Measurements from ENCODE around the gene SEC14L3.

The SEC14L3 gene

DNA sequence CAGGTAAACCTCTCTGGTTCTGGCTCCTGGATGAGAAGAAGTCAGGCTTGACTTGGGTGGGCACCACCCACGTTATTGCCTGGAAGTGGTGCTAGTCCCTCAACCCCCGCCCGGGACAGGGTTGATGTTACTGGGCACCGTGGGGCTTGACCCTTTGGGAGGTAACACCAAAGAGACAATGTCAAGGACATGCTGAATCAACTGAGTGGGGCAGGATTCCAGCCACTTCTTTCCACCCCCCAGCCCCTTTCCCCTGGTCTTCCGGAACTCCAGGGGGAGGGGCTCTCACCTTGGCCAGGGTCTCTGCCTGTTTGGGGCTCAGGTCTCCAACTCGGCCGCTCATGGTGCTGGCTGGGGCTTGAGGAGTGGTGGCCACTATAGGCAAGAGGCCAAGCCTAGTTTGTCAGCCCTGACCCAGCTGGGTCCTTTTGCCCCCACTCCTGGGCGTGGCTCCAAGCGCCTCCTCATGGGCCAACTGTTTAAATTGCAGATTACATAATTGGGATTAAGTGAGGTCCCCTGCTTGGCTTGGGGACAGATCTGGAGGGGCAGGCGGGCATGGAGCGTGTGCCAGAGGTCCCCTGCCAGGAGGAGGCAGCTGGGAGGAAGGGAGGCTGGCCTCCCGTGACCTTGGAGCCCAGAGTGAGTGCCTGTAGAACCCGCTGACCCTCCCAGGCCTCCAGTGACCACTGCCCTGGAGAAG is at the start of gene SEC14L3:
Gene SEC14L3 (minus strand): TSS at position 402 of the 703 bp plus-strand sequence. CDS start 59 bp downstream, at position 343.
- TF ChIP-seq CTCF (conservative IDR thresholded peaks at IDR 0.05; ENCODE audit: control insufficient read depth, insufficient read depth, low read depth, low read length): no peak
- no peak for DNase-seq (ENCODE audit: low read depth)
- no peak within 1 kb of the TSS for H3K4me3 ChIP-seq (ENCODE audit: control insufficient read depth, low read depth, low read length)

DNA sequence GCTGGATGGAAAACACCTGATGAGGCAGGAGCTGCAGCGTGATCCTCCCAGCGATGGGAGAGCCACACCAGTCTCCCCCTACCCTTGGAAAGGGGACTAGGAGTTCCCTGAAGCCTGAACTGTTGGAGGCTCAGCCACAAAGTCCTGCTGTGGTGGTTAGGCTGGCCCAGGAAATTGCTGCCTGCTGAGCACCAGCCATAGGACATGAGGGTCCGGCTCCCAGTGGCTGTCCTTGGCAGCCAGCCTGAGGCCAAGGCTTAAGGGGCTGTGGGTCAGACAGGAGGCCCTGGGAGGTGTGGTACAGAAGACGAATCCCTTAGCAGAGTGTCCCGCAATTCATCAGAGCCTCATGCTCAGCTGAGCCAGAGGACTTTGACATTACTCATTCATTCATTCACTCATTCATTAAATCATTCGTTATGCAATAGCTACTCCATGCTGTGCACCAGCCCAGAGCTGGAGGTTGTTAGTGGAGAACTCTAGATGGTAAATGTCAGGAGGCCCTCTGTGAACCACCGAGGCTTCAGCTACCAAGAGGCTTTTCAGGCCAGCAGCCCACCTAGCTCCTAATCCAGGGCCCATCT is 48.1 kb upstream of the SEC14L3 start:
- no peak overlapping the region for H3K4me3 ChIP-seq (ENCODE audit: control insufficient read depth, low read depth, low read length)
- DNase-seq (ENCODE audit: low read depth): no peak
- TF ChIP-seq CTCF (conservative IDR thresholded peaks at IDR 0.05; ENCODE audit: control insufficient read depth, insufficient read depth, low read depth, low read length): no peak

GRCh38 chr22:30516731-30517130 is 44.9 kb upstream of the SEC14L3 start:
- no peak for TF ChIP-seq CTCF (conservative IDR thresholded peaks at IDR 0.05; ENCODE audit: control insufficient read depth, insufficient read depth, low read depth, low read length)
- DNase-seq (ENCODE audit: low read depth): no peak
- no peak overlapping the region for H3K4me3 ChIP-seq (ENCODE audit: control insufficient read depth, low read depth, low read length)

- no peak for TF ChIP-seq CTCF (conservative IDR thresholded peaks at IDR 0.05; ENCODE audit: control insufficient read depth, insufficient read depth, low read depth, low read length)
- DNase-seq (ENCODE audit: low read depth): no peak
- H3K4me3 ChIP-seq (ENCODE audit: control insufficient read depth, low read depth, low read length): no peak overlapping the region
These were observed 44.5 kb upstream of the SEC14L3 start for GRCh38 chr22:30516273-30516672.

DNA sequence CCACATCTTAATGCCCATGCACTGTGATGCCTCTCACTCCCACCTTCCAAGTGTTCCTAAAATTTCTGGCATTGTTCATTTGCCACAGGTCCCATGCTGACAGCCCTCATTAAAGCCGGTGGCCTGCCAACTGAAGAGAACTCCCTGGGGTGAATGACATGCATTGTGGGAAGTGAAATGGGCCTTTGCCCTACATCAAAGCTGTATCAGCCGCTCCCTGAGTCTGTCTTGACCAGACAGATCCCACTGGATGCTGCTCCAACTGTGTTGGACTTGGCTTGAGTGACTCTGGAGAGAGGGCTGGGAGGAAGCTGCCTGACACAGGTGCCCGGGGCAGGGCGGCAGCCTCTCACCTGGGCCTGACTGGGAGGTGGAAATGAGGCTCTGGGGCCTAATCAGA is 42.4 kb upstream of the SEC14L3 start:
- no peak for DNase-seq (ENCODE audit: low read depth)
- H3K4me3 ChIP-seq (ENCODE audit: control insufficient read depth, low read depth, low read length): no peak overlapping the region
- no peak for TF ChIP-seq CTCF (conservative IDR thresholded peaks at IDR 0.05; ENCODE audit: control insufficient read depth, insufficient read depth, low read depth, low read length)

GRCh38 chr22:30513462-30513861 is 41.6 kb upstream of the SEC14L3 start:
- H3K4me3 ChIP-seq (ENCODE audit: control insufficient read depth, low read depth, low read length): no peak overlapping the region
- no peak for DNase-seq (ENCODE audit: low read depth)
- no peak for TF ChIP-seq CTCF (conservative IDR thresholded peaks at IDR 0.05; ENCODE audit: control insufficient read depth, insufficient read depth, low read depth, low read length)
